Ureter (tissue), 1 donor: ENCODE data around the gene SPATA32. TPM values are rescaled to one million over a fixed set of nuclear protein-coding genes. Genes with fewer than 3 reads are reported as not detected.
A peak's percentile ranks its signal among the peaks of the same experiment; 100 is the strongest.
"Not testable (repeated sequence)": the region's sequence is repeated elsewhere in the genome, so short reads cannot be mapped to it uniquely, and the experiment has no call there.

Experiments
- DNase-seq: peaks from one replicate; pipeline ENCODE4 v3.0.0-alpha.2; 2020; ENCODE audit warnings: low spot score
- total RNA-seq: library from RNA; stranded (reverse); gene quantifications from one replicate; pipeline ENCODE4 v1.2.4, GENCODE V29; 2023
- donor health status: DM: yes; HTN: yes; CAD: no.

Gene SPATA32
- not detected for total RNA-seq

- peak; percentile 71 for DNase-seq
These were observed at the start of gene SPATA32 for GRCh38 chr17:45261577-45262515. Gene SPATA32, minus strand, starts transcription at chr17:45262094. Its CDS starts 78 bp downstream, at chr17:45262016.

- no peak for DNase-seq
These were observed 49.5 kb upstream of the SPATA32 start for GRCh38 chr17:45311401-45311759.

GRCh38 chr17:45310380-45311324 is 48.8 kb upstream of the SPATA32 start:
- DNase-seq: no peak

- no peak for DNase-seq
These were observed 47.5 kb upstream of the SPATA32 start for GRCh38 chr17:45309400-45309799.

GRCh38 chr17:45308840-45309239 is 46.9 kb upstream of the SPATA32 start:
- no peak for DNase-seq

- no peak for DNase-seq
These were observed 46.1 kb upstream of the SPATA32 start for GRCh38 chr17:45308016-45308365.

GRCh38 chr17:45307290-45308015 is 45.6 kb upstream of the SPATA32 start:
- DNase-seq: no peak

GRCh38 chr17:45306623-45307022 is 44.7 kb upstream of the SPATA32 start:
- no peak for DNase-seq

GRCh38 chr17:45306094-45306493 is 44.2 kb upstream of the SPATA32 start:
- DNase-seq: no peak

- no peak for DNase-seq
These were observed 43.7 kb upstream of the SPATA32 start for GRCh38 chr17:45305530-45306087.

GRCh38 chr17:45302649-45303173 is 40.8 kb upstream of the SPATA32 start:
- DNase-seq: no peak

- DNase-seq: not testable (repeated sequence)
These were observed 40.3 kb upstream of the SPATA32 start for GRCh38 chr17:45302220-45302619.

- no peak for DNase-seq
These were observed 39.8 kb upstream of the SPATA32 start for GRCh38 chr17:45301674-45302073.

GRCh38 chr17:45300060-45300751 is 38.3 kb upstream of the SPATA32 start:
- DNase-seq: no peak

GRCh38 chr17:45299361-45299760 is 37.5 kb upstream of the SPATA32 start:
- DNase-seq: no peak

GRCh38 chr17:45298546-45299285 is 36.8 kb upstream of the SPATA32 start:
- no peak for DNase-seq

- DNase-seq: no peak
These were observed 34.9 kb upstream of the SPATA32 start for GRCh38 chr17:45296833-45297124.

GRCh38 chr17:45296003-45296832 is 34.3 kb upstream of the SPATA32 start:
- DNase-seq: no peak

GRCh38 chr17:45294506-45294905 is 32.6 kb upstream of the SPATA32 start:
- DNase-seq: peak; percentile 69
